GM19467 (cell line): ENCODE results near the gene BCKDHA.
"Not testable (repeated sequence)": the region's sequence is repeated elsewhere in the genome, so short reads cannot be mapped to it uniquely, and the experiment has no call there.

Experiments used
- ATAC-seq: cut with Tn5 transposase; IDR thresholded peaks from one replicate; pipeline ENCODE4 v1.9.1; 2021; ENCODE audit warnings: mild to moderate bottlenecking, moderate library complexity; ENCODE audit not compliant: unreplicated experiment

BCKDHA gene

DNA sequence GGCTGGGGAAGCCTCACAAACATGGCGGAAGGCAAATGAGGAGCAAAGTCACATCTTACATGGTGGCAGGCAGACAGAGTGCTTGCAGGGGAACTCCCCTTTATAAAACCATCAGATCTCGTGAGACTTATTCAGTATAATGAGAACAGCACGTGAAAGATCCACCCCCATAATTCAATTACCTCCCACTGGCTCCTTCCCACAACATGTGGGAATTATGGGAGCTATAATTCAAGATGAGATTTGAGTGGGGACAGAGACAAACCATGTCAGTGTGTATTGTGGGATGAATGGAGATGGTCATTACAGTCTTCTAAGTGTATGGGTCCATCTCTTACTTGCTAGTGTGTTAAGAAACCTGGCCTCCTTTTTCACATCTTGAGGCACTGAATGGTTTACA lies 4.4 kb downstream of the BCKDHA start:
- no peak for ATAC-seq

DNA sequence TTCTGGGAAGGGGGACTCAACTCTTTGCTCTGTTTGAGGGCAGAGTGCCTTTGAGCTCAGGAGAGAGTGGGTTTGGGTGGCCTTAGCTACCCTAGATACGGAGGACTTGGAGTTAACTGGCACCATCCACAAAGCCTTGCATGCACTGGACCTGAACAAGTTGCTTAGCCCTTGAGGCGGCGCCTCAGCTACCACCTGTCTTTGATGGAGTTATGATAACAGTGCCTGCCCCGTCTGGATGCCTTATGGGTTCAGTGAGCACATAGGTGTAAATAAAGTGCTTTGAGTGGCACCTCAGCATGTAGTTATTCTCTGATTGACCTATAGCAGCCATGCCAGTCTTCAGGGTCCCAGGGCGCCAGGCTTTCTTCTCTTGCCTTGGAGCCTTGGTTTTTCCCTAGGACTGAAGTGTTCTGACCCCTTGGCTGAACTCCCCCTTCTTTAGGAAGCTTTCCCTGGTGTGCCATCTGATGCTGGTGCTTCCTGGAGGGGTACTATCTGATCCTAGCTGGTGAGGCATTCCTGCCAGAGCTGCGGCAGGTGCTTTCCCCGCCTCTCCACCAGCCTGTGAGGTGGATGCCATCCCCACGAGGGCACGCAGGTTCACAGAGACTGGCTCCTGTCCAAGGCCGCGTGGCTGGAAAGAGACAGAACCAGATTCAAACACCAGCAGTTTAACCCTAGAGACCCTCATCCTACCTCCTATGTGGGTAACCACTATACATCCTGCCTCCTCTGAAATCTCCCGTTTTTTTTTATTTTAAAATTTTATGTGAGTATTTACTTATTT lies 5.8 kb downstream of the BCKDHA start:
- no peak for ATAC-seq

DNA sequence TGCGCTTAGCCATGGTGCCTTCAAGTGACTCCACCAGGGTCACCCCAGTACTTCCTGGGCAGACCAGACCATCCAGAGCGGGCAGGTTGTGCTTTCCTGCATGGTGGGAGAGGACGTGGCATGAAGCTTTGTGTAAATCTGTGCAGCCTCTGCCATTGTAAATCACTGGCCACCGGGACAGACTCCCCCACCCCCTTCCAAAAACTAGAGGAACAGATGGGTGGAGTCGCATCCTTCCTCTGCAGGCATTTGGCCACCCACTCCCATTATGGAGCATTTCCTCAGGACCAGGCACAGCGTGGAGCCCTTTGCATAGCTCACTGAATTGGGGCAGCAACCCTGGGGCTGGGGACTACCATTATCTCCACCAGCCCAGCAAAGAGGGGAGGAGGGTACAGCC lies 8.2 kb downstream of the BCKDHA start:
- no peak for ATAC-seq

- ATAC-seq = no peak
Measured at GRCh38 chr19:41407271-41407670, 9.7 kb downstream of the BCKDHA start.

DNA sequence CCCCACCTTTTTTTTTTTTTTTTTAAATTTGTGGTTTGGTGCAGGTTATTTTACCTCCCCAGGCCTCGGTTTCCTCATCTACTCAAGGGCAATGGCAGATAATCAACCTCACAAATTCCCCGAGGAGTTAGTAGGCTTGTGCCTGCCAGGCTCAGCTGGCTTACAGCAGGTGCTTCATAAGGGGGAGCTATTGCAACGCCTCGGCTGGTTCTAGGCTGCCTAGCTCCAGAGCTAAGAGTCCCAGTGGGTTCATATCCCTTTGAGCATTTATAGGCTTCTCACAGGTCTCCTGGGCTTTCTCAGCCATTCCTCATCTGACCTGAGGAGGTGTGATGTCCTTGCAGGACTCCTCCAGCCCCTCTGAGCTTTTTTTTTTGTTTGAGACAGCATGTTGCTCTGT lies 10.6 kb downstream of the BCKDHA start:
- no peak for ATAC-seq

- not testable (repeated sequence) for ATAC-seq
Measured at GRCh38 chr19:41408846-41409245, 11.2 kb downstream of the BCKDHA start.

- ATAC-seq = no peak
Measured at GRCh38 chr19:41409288-41409687, 11.7 kb downstream of the BCKDHA start.

DNA sequence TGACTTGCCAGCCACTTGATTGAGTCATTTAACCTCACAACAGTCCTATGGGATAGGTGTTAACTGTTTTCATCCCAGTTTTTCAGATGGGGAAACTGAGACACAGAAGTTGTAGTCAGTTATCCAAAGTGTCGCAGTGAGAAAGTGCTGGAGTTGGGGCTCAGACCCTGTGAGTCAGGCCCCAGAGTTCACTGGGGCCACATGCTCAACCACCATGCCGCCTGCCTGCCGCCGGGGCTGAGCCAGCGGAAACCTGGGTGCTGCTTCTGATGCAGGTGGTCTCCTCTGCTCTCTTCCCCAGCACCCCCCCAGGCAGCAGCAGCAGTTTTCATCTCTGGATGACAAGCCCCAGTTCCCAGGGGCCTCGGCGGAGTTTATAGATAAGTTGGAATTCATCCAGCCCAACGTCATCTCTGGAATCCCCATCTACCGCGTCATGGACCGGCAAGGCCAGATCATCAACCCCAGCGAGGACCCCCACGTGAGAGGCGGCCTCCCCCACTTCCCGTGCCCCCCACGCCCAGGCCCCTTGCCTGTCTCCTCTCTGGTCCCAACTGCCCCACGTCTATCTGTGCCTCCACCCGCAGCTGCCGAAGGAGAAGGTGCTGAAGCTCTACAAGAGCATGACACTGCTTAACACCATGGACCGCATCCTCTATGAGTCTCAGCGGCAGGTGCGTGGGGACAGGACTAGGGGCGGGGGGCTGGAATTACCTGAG lies 12.9 kb downstream of the BCKDHA start:
- no peak for ATAC-seq

DNA sequence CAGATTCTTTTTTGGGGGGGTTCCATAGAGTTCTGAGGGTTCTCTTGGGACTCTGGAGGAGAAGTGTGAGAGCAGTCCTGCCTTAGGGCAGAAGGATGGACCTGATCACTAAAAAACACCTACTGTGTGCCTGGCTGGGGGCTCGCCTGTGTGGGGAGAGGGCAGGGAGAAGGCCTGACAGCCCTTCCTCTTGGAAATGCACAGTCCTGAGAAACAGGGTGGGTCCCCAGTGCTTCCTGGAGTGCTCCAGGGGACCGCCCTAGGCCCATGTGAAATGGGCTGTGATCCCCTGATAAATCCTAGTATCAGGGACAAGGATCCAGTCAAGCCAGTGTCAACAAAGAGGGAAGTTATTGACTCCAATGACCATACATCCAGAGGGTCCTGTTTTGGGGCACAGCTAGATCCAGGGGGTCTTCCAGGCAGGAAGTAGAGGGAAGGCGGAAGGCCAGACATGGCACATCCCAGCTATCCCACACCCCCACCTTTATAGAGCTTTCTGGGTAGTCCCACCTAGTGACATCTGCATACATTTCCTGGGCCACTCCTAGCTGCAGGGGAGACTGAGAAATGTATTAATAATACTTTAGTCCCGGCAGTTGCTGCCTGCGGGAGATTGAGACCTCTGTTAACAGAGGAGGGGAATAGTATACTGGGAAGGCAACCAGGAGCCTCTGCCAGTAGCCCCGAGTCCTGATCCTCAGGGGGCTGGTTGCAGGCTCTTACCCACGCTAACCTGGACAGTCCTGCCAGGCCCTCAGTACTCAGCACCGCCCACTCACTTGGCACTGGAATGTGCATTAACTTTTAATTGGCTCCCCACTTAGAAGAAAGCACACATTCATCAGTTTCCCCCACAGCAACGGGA lies 13.7 kb downstream of the BCKDHA start:
- no peak for ATAC-seq

DNA sequence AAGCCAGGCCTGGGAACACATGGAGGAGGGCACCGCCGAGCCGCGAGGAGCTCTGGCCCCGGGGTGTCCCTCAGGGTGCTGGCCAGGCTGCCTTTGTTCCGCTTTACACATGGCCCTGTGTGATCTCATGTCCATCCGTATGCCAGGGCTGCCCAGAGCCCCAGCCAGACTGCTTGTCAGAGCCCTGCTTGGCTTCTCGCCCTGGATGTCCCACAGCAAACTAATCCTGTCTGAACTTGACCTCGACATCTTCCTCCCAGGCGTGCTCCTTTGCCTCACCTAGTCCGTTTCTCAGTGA lies 14.3 kb downstream of the BCKDHA start:
- ATAC-seq = no peak

DNA sequence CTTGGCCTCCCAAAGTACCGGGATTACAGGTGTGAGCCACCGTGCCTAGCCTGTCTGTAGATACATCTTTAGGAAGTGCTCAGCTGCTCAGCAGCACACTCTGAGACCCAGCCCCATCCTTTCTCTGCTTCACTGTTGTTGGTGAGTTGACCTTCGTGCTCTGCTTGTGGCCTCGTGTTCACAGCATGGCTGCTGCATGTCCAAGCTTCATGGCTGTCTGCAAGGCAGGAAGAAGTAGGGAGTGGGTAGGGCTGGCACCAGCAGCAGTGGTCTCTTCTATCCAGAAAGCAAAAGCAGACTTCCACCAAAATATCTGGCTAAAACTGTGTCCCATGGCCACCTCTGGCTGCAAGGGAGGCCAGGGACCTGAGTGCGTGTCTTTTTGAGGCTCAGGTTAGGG lies 15.3 kb downstream of the BCKDHA start:
- ATAC-seq = no peak

- no peak for ATAC-seq
Measured at GRCh38 chr19:41413947-41414346, 16.3 kb downstream of the BCKDHA start.

- no peak for ATAC-seq
Measured at GRCh38 chr19:41414461-41414860, 16.8 kb downstream of the BCKDHA start.

DNA sequence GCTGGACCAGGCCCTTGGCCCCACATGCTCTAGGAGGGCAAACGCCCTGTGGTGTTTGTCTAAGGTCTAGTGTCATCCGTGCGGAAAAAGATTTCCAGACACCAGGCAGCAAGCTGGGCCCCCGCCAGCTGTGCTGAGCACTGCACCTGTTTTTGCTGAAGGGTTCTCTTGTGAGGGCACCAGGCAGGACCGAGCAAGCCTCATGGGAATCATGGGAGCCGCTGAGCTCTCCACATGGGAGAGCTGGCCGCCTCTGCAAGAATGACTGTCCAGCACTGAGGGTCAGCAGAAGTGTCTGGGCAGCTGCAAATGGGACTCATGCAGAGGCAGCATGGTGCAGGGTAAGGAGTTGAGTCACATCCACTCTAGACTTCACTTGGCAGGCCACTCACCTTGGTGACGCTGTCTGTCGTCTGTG lies 17.5 kb downstream of the BCKDHA start:
- no peak for ATAC-seq

DNA sequence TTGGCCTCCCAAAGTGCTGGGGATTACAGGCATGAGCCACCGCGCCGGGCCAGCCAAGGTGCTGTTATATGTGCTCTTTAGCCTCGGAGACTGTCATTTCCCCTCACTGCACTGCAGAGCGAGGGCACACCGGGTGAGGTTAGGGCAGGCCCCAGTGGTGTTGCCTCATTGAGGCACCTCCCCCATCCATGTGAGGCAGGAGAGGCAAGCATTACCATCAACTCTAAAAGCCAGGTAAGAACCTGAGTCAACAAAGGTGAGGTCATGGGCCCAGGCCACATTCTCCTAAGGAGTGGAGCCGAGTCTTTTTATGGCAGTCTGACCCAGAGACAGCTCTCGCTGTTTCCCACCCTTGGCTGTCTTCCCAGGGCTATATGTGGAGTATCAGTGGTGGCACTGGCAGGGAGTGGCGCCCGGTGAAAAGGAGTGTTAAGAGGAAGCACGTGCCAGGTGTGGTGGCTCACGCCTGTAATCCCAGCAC lies 18.6 kb downstream of the BCKDHA start:
- ATAC-seq = no peak

DNA sequence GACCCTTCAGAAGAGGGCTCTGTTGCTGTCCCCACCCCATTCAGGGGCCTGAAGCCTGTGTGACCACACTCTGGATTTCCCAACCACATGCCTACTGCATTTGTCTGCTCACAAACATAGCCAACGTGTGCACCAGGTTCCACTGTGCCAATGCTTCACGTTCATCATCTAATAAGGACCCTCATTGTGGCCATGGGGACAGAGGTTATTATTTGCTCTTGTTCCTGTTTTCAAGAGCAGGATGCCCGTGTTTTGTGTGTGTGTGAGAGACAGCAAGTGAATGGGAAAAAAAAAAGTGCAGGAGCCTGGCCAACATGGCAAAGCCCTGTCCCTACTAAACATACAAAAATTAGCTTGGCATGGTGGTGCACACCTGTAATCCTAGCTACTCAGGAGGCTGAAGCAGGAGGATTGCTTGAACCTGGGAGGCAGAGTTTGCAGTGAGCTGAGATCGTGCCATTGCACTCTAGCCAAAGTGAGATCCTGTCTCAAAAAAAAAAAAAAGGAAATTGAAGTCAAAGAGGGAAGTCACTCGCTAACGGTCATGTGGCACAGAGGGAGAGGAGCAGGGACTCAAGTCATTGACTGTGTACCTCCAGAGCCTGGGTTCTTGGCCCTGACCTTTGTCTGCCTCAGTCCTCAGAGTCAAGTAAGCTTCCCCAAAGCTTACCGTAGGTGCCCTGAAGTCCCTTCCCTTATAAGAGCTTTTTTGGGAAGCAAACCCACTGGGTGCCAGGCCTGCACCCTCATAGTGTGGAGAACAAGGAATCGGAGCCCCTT lies 22.7 kb downstream of the BCKDHA start:
- ATAC-seq = no peak

DNA sequence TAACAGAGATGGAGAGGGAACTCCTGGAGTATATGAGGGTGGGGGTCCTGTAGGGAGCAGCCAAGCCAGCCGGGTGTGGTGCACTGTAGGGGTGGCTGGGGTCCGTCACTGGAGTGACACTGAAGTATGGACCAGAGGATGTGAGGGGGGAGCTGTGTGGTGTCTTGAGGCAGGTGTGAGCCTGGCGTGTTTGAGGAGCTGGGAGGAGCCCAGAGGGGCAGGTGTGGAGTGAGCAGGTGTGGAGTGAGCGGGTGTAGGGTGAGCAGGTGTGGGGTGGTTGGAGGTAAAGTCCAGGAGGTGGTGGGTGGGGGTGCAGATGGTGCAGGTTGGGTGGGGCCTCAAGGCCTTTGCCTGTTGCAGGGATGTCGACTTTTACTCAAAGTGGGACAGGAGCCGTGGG lies 23.7 kb downstream of the BCKDHA start:
- ATAC-seq = no peak

DNA sequence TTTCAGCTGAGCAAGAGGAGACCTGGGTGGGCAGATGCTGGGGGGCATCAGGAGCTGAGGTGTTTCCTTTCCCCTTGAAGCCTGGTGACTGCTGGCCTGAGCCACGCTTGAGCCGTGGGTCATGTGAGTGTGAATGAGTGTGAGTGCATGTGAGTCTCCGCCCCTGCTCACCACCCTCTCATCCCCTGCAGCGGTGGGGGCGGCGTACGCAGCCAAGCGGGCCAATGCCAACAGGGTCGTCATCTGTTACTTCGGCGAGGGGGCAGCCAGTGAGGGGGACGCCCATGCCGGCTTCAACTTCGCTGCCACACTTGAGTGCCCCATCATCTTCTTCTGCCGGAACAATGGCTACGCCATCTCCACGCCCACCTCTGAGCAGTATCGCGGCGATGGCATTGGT lies 24.4 kb downstream of the BCKDHA start:
- no peak for ATAC-seq

GRCh38 chr19:41422456-41422855 lies 24.8 kb downstream of the BCKDHA start:
- ATAC-seq = no peak

GRCh38 chr19:41422955-41423354 lies 25.3 kb downstream of the BCKDHA start:
- ATAC-seq = no peak
